22Rv1 (cell line): ENCODE measurements around the gene SHISA6.

Experiments
- CTCF ChIP-seq: fragments of 450-650 bp; IDR thresholded peaks from 2 replicates; pipeline ENCODE4 v1.5.1; 2017; ENCODE audit warnings: mild to moderate bottlenecking
- ZFX ChIP-seq: fragments of 450-650 bp; IDR thresholded peaks from 2 replicates; pipeline ENCODE4 v1.6.1; 2017; ENCODE audit warnings: antibody characterized with exemption, borderline replicate concordance

GRCh38 chr17:11554542-11554941, 313.5 kb downstream of the SHISA6 start:
- TF ChIP-seq CTCF (no peak), ZFX (no peak)
